ENCODE measurements around the gene GALNS.

DNA sequence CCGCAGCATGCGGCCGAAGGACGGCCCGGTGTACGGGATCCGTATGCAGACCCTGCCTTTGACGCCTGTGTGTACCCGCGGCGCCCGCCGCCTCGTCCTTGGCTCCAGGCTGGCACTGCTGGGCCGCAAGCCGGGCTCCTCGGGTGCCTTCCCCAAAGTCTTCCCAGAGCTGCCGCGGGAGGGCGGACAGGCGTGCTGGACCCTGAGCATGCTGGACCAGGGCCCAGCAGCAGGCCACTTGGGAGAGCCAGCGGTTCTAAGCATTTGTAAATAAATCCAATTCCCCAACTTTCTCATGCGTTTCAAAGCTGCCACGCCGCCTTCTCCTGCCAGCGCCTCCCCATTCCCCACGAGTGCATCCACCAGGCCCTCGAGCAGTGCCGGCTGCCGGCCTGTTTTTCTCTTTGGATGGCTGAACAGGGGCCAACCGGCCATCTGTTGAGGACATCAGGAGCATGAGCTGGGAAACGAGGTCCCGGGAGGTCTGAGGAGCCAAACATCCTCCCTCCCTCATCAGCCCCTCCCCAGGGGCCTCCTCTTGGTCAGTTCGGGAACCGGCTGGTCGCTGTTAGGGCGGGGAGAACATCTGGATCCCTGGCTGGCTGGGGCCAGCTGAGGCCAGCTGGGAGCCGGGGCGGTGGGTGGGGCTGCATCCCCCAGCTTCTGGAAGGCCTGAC is 30.2 kb upstream of the GALNS start:
- TF ChIP-seq SMAD3 (CRISPR knock-in tag; IDR thresholded peaks at IDR 0.05; ENCODE audit: borderline replicate concordance) = no peak
- TF ChIP-seq, protein P1, sequence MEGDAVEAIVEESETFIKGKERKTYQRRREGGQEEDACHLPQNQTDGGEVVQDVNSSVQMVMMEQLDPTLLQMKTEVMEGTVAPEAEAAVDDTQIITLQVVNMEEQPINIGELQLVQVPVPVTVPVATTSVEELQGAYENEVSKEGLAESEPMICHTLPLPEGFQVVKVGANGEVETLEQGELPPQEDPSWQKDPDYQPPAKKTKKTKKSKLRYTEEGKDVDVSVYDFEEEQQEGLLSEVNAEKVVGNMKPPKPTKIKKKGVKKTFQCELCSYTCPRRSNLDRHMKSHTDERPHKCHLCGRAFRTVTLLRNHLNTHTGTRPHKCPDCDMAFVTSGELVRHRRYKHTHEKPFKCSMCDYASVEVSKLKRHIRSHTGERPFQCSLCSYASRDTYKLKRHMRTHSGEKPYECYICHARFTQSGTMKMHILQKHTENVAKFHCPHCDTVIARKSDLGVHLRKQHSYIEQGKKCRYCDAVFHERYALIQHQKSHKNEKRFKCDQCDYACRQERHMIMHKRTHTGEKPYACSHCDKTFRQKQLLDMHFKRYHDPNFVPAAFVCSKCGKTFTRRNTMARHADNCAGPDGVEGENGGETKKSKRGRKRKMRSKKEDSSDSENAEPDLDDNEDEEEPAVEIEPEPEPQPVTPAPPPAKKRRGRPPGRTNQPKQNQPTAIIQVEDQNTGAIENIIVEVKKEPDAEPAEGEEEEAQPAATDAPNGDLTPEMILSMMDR (IDR thresholded peaks at IDR 0.05) = no peak
- TF ChIP-seq, protein P2, sequence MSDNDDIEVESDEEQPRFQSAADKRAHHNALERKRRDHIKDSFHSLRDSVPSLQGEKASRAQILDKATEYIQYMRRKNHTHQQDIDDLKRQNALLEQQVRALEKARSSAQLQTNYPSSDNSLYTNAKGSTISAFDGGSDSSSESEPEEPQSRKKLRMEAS (CRISPR knock-in tag; IDR thresholded peaks at IDR 0.05) = no peak
- TF ChIP-seq, protein P3, sequence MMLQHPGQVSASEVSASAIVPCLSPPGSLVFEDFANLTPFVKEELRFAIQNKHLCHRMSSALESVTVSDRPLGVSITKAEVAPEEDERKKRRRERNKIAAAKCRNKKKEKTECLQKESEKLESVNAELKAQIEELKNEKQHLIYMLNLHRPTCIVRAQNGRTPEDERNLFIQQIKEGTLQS (CRISPR knock-in tag; conservative IDR thresholded peaks at IDR 0.05) = no peak
- TF ChIP-seq ZNF423 (CRISPR knock-in tag; IDR thresholded peaks at IDR 0.05) = no peak
